GM12874 (cell line): ENCODE results near the gene PDCD6IP.

Experiments used
- CTCF ChIP-seq: IDR thresholded peaks from 2 replicates; pipeline ENCODE4 v1.5.1; 2011; ENCODE audit warnings: low read depth, mild to moderate bottlenecking, control low read depth, low read length, moderate library complexity; ENCODE audit not compliant: insufficient read depth

The PDCD6IP gene

DNA sequence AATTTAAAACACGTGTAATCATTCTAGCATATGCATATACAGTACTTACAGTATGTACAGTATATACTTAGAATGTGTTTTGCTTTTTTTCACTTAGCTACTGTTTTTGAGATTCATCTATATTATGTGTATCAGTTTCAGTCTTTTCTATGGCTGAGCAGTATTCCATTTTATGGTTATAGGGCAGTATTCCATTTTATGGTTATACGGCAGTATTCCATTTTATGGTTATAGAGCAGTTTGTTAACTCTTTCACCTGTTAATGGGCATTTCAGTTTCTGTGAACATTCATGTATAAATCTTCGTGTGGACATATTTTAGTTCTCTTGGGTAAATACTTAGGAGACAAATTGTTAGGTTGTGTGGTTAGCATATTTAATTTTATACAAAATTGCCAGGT is 40.9 kb downstream of the PDCD6IP start:
- no peak for TF ChIP-seq CTCF

- no peak for TF ChIP-seq CTCF
These were observed 41.7 kb downstream of the PDCD6IP start for GRCh38 chr3:33840179-33840578.

DNA sequence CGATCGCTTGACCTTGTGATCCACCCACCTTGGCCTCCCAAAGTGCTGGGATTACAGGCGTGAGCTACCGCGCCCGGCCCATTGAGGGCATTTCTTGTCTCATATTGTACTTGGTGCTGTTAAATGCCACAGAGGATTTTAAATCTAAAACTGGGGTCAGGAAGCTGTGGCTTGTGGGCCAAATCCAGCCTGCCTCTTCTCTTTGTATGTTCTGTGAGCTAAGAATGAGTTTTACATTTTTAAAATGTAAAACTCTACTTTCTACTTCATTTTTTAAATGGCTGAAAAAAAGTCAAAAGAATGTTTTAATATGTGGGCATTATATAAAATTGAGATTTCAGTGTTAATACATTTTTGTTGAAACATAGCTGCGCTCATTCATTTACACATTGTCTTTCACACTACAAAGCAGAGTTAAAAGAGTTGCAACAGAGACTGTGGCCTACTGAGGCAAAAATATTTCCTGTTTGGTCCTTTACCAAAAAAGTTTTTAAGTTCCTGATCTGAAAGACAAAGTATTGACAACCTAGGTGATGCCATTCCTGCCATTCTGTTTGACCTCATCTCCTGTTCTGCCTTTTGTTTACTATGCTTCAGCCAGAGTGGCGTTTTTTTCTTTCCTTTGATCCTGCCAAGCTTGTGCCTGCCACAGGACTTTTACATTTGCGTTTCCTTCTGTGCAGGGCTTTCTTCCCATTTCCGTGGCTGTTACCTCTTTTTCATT is 50.4 kb downstream of the PDCD6IP start:
- no peak for TF ChIP-seq CTCF

DNA sequence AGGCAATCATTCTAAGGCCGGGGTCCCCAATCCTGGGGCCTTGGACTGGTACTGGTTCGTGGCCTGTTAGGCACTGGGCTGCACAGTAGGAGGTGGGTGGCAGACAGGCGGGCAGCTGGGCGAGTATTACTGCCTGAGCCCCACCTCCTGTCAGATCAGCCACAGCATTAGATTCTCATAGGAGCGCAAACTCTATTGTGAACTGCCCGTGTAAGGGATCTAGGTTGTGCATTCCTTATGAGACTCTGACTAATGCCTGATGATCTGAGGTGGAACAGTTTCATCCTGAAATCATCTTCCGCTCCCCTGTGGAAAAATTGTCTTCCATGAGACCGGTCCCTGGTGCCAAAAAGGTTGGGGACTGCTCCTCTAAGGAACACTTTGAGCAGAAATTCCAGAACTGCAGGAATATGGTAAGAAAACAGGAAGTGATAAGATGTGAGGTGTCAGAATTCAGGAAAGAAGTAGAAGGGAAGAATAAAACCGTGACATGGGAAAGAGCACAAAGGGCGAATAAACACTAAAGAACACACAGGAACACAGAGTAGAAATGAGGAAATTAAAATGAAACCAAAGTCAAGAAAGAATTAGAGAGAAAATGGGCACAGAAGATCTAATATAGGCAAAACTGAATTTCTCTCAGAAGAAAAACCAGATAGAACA is 57.6 kb downstream of the PDCD6IP start:
- TF ChIP-seq CTCF = no peak

DNA sequence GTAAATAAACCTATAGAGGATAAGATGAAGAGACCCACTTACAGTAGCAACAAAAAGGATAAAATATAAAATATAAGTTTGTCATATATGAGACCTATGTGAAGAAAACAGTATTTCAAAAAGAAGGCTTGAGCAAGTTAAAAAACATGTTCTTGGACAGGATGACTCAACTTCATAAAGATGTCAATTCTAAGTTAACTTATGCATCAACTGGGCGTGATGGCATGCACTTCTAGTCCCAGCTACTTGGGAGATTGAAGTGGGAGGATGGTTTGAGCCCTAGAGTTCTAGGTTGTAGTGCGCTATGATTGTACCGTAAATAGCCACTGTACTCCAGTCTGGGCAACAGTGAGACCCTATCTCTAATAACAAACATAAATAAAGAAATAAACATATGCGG is 59.7 kb downstream of the PDCD6IP start:
- no peak for TF ChIP-seq CTCF

- TF ChIP-seq CTCF = no peak
These were observed 62.1 kb downstream of the PDCD6IP start for GRCh38 chr3:33860373-33861050.

DNA sequence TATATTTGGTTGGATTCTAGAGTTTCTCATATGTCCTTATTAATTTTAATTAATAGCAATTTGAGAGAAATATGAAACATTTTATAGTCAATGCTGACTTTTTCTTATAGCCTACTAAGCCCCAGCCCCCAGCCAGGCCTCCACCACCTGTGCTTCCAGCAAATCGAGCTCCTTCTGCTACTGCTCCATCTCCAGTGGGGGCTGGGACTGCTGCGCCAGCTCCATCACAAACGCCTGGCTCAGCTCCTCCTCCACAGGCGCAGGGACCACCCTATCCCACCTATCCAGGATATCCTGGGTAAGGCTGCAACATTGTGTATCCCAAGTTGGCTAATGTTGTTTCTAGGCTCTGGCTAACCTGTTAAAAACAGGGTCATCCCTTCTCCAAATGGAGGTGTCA is 66.7 kb downstream of the PDCD6IP start:
- no peak for TF ChIP-seq CTCF
